Measurements from ENCODE around the gene NINJ1.

DNA sequence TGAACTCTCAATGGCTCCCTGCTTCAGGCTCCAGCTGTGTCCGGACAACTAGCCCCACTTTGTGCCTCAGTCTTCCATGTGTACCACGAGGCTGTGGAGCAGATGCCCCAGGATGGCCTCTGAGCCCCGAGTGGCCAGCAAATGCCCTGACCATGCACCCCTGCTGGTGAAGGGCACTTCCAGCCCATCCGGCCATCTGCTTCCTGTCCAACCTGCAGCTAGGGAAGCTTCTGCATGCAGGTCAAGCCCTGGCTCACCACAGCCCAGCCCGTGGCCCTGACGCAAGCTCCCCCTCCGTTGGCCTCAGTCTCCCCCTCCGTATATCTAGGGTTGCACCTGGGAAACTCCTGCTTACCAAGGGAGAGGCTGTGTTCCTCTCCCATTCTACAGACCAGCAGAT, 4.8 kb downstream of the NINJ1 start:
- TF ChIP-seq POLR2A (IDR thresholded peaks at IDR 0.05; ENCODE audit: low read depth, low read length) (no peak), POLR2AphosphoS5 (IDR thresholded peaks at IDR 0.05; ENCODE audit: low read depth, low read length) (no peak), TAF1 (IDR thresholded peaks at IDR 0.05; ENCODE audit: borderline replicate concordance, low read depth, low read length) (no peak)

Data from GM12892 (cell line).